Common myeloid progenitor, CD34-positive (primary cell): ENCODE results near the gene TCF12.

ENCODE experiments used
- CTCF ChIA-PET: fragments of 350-600 bp; sonication (Branson Sonifier 250); formaldehyde crosslinking; loops from one replicate; lab custom pipeline; 2021; ENCODE audit warnings: antibody characterized with exemption; lab: Charles Lee
- POLR2A ChIA-PET: fragments of 350-600 bp; sonication (Branson Sonifier 250); formaldehyde crosslinking; loops from one replicate; lab custom pipeline; 2021; ENCODE audit warnings: antibody characterized with exemption; lab: Charles Lee
- DNase-seq, 3 donors: peaks; one replicate each; pipeline versions ENCODE4 v3.0.0 to v3.0.0-alpha.2; 2013
- H3K27ac ChIP-seq, 2 experiments: 1 replicate in 1 of 2; 2 replicates in 1 of 2; pipeline ENCODE4 v1.7.0; 2013; ENCODE audit warnings: inconsistent platforms in 2 of 2, low read length in 2 of 2, mild to moderate bottlenecking in 2 of 2, low read depth in 1 of 2, moderate library complexity in 1 of 2; ENCODE audit not compliant: severe bottlenecking in 2 of 2, insufficient read depth in 1 of 2, poor library complexity in 1 of 2
- H3K27me3 ChIP-seq, 5 experiments: replicated peaks in 2 of 5; 1 replicate in 3 of 5; 2 replicates in 2 of 5; pipeline versions ENCODE4 v1.6.1 to v1.7.0; 2013; ENCODE audit warnings: low read length in 4 of 5, mild to moderate bottlenecking in 2 of 5, moderate library complexity in 2 of 5, inconsistent platforms in 1 of 5; ENCODE audit not compliant: insufficient read depth in 5 of 5, control insufficient read depth in 4 of 5
- H3K36me3 ChIP-seq, 4 experiments: 1 replicate in 2 of 4; 2 replicates in 2 of 4; pipeline versions ENCODE4 v1.6.1 to v1.7.0; 2013; ENCODE audit warnings: low read length in 3 of 4, control low read depth in 1 of 4, mild to moderate bottlenecking in 1 of 4; ENCODE audit not compliant: control insufficient read depth in 4 of 4, insufficient read depth in 4 of 4
- H3K4me1 ChIP-seq, 4 experiments: 1 replicate in 3 of 4; 2 replicates in 1 of 4; pipeline versions ENCODE4 v1.6.1 to v1.7.1; 2013; ENCODE audit warnings: low read length in 3 of 4, mild to moderate bottlenecking in 3 of 4, control low read depth in 1 of 4, inconsistent platforms in 1 of 4, moderate library complexity in 1 of 4; ENCODE audit not compliant: control insufficient read depth in 4 of 4, insufficient read depth in 4 of 4; ENCODE audit errors: control extremely low read depth in 1 of 4
- H3K4me3 ChIP-seq, 7 experiments: 1 replicate in 4 of 7; 2 replicates in 3 of 7; pipeline versions ENCODE4 v1.5.1 to v1.7.0; 2013; ENCODE audit warnings: mild to moderate bottlenecking in 7 of 7, low read length in 6 of 7, moderate library complexity in 6 of 7, inconsistent platforms in 2 of 7, low read depth in 2 of 7, control low read depth in 1 of 7; ENCODE audit not compliant: insufficient read depth in 4 of 7, control insufficient read depth in 1 of 7; ENCODE audit errors: extremely low read depth in 1 of 7
- H3K9me3 ChIP-seq, 5 experiments: 1 replicate in 4 of 5; 2 replicates in 1 of 5; pipeline versions ENCODE4 v1.6.1 to v1.7.1; 2013; ENCODE audit warnings: low read length in 4 of 5, mild to moderate bottlenecking in 2 of 5, inconsistent platforms in 1 of 5, low read depth in 1 of 5, moderate library complexity in 1 of 5; ENCODE audit not compliant: control insufficient read depth in 4 of 5, insufficient read depth in 2 of 5; ENCODE audit errors: control extremely low read depth in 1 of 5
- WGBS: methylation state at CpG from one replicate; pipeline ENCODE4 v1.1.5; 2013; ENCODE audit not compliant: insufficient coverage; 5-methylcytosine and 5-hydroxymethylcytosine counted together

The TCF12 gene

GRCh38 chr15:56883088-56883487, 35.4 kb upstream of the TCF12 start:
- no peaks in the 10 kb centered on the region for H3K36me3 ChIP-seq
- no peak overlapping the region for H3K27ac ChIP-seq
- WGBS = 100% methylated on average over 2 of the region's 4 CpGs
- no peaks in the 10 kb centered on the region for H3K27me3 ChIP-seq
- DNase-seq = no peak
- no peak overlapping the region for H3K4me3 ChIP-seq
- peaks cover 10 to 27% (median 16%) of the 10 kb centered on the region in 4 experiments for H3K4me1 ChIP-seq
- CTCF ChIA-PET = no interaction called here
- H3K9me3 ChIP-seq = no peaks in the 10 kb centered on the region
- POLR2A ChIA-PET = no interaction called here

DNA sequence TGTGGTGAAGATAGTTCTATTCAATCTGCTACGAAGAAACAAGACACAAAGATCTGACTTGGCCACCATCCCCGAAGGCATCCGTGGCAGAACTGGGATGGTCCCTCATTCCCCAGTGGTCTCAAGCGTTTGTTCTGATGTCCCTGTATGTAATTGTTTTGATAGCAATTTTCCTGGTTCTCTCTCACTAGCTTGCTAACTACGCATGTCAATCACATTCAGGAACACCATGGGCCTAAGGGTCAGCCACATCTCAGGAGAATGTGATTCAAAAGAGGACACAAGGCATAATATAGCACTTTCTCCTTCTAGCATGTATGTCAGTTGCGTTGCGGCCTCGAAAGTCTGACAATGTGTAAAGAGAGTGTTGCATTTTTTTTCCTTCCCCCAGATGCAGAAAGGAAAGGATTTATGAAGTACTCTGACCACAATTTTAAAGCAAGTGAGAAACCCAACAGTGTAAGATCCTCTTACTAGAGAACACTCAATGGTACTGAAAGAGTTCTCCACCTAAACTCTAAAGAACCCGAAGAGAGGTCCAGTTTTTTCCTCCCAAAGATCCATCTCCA, 32.0 kb upstream of the TCF12 start:
- POLR2A ChIA-PET = interaction anchor here (1.0 kb wide), 1 partner anchor 34 kb away, joined by 3 read pairs; no protein-coding TSS in a partner anchor
- Histone ChIP-seq H3K4me3 (peak overlapping the region; percentile 45 to 81 (median 71)), H3K4me1 (peaks cover 21 to 41% (median 26%) of the 10 kb centered on the region in 4 experiments), H3K27me3 (no peaks in the 10 kb centered on the region), H3K36me3 (no peaks in the 10 kb centered on the region), H3K9me3 (no peaks in the 10 kb centered on the region), H3K27ac (peak overlapping the region; percentile 76 to 87)
- WGBS = 75% methylated on average over 5 of the region's 9 CpGs
- CTCF ChIA-PET = interaction anchor here (1.1 to 1.9 kb wide), 2 partner anchors 12 to 32 kb away, joined by 3 to 6 read pairs; partner anchors contain the start of gene TCF12
- peak; percentile 48 to 86 (median 82) for DNase-seq

GRCh38 chr15:56886932-56887781, 31.3 kb upstream of the TCF12 start:
- no peaks in the 10 kb centered on the region for H3K9me3 ChIP-seq
- ChIA-PET POLR2A (interaction anchor here (0.7 to 1.2 kb wide), 3 partner anchors 31 to 33 kb away, joined by 3 to 9 read pairs (median 3); partner anchors contain the start of gene TCF12), CTCF (interaction anchor here (0.8 to 1.9 kb wide), 2 partner anchors 10 to 31 kb away, joined by 3 to 6 read pairs; partner anchors contain the start of gene TCF12)
- peaks cover 21 to 41% (median 26%) of the 10 kb centered on the region in 4 experiments for H3K4me1 ChIP-seq
- DNase-seq = peak; percentile 92 to 94 (median 93)
- WGBS = under 1% methylated on average over 51 of the region's 78 CpGs
- no peaks in the 10 kb centered on the region for H3K27me3 ChIP-seq
- H3K27ac ChIP-seq = peak overlapping the region; percentile 76 to 87
- peak overlapping the region; percentile 45 to 81 (median 71) for H3K4me3 ChIP-seq
- no peaks in the 10 kb centered on the region for H3K36me3 ChIP-seq

GRCh38 chr15:56887782-56888438, 30.5 kb upstream of the TCF12 start:
- Histone ChIP-seq H3K9me3 (no peaks in the 10 kb centered on the region), H3K4me3 (peak overlapping the region in 6 of 7 experiments; percentile 63 to 81 (median 72)), H3K36me3 (no peaks in the 10 kb centered on the region), H3K4me1 (peaks cover 21 to 41% (median 26%) of the 10 kb centered on the region in 4 experiments), H3K27ac (peak overlapping the region; percentile 76 to 87), H3K27me3 (no peaks in the 10 kb centered on the region)
- CTCF ChIA-PET = interaction anchor here (0.8 to 1.9 kb wide), 2 partner anchors 10 to 30 kb away, joined by 3 to 6 read pairs; partner anchors contain the start of gene TCF12
- DNase-seq = peak in 1 of 3 donors; percentile 31
- POLR2A ChIA-PET = interaction anchor here (0.7 to 1.2 kb wide), 2 partner anchors 30 to 32 kb away, joined by 3 to 9 read pairs; partner anchors contain the start of gene TCF12
- WGBS = 71% methylated on average over 1 of the region's 5 CpGs

GRCh38 chr15:56890038-56890437, 28.4 kb upstream of the TCF12 start:
- H3K27me3 ChIP-seq = no peaks in the 10 kb centered on the region
- H3K4me3 ChIP-seq = no peak overlapping the region
- POLR2A ChIA-PET = no interaction called here
- no peak overlapping the region for H3K27ac ChIP-seq
- CTCF ChIA-PET = no interaction called here
- DNase-seq = no peak
- no peaks in the 10 kb centered on the region for H3K36me3 ChIP-seq
- no peaks in the 10 kb centered on the region for H3K9me3 ChIP-seq
- WGBS = 100% methylated on average over 1 of the region's 2 CpGs
- H3K4me1 ChIP-seq = peaks cover 21 to 41% (median 26%) of the 10 kb centered on the region in 4 experiments

- H3K27ac ChIP-seq = no peak overlapping the region
- H3K4me1 ChIP-seq = peaks cover 16 to 22% (median 17%) of the 10 kb centered on the region in 4 experiments
- H3K36me3 ChIP-seq = no peaks in the 10 kb centered on the region
- no peaks in the 10 kb centered on the region for H3K9me3 ChIP-seq
- no peak for DNase-seq
- no peaks in the 10 kb centered on the region for H3K27me3 ChIP-seq
- H3K4me3 ChIP-seq = no peak overlapping the region
- CTCF ChIA-PET = interaction anchor here (1.8 kb wide), 1 partner anchor 23 kb away, joined by 3 read pairs; no protein-coding TSS in a partner anchor
- POLR2A ChIA-PET = no interaction called here
These were observed 26.5 kb upstream of the TCF12 start for GRCh38 chr15:56891852-56892440.
